Prostate gland (tissue), 2 donors: ENCODE data around the gene SNAP29.
"Not testable (repeated sequence)": the region's sequence is repeated elsewhere in the genome, so short reads cannot be mapped to it uniquely, and the experiment has no call there.

Experiments
- CTCF ChIP-seq, 4 experiments: fragments of 200-600 bp in 2 of 4; fragments of 450-650 bp in 2 of 4; sonication (generic) in 2 of 4; IDR thresholded peaks; 1 replicate in 3 of 4; 2 replicates in 1 of 4; pipeline ENCODE4 v1.5.1; 2016 to 2019; ENCODE audit warnings: antibody characterized with exemption in 4 of 4, mild to moderate bottlenecking in 2 of 4, moderate library complexity in 2 of 4
- POLR2A ChIP-seq: fragments of 450-650 bp; IDR thresholded peaks from one replicate; pipeline ENCODE4 v1.6.1; 2016; ENCODE audit warnings: antibody characterized with exemption, mild to moderate bottlenecking

DNA sequence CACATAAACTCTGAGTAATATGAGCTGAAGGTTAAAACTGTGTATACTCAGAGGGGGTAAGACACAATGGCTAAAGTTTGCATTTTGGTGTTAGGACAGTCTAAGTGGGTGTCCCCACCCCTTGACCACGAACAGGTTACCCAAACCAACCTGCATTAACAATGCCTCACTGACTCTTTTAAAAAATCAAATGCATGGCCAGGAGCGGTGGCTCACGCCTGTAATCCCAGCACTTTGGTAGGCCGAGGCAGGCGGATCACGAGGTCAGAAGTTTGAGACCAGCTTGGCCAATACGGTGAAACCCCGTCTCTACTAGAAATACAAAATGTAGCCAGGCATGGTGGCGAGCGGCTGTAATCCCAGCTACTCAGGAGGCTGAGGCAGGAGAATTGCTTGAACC lies 19.5 kb upstream of the SNAP29 start:
- not testable (repeated sequence) for TF ChIP-seq POLR2A; CTCF (IDR thresholded peaks at IDR 0.05)
